HG03196 (cell line): ENCODE data around the gene COL8A2.
"Not testable (repeated sequence)": the region's sequence is repeated elsewhere in the genome, so short reads cannot be mapped to it uniquely, and the experiment has no call there.

Experiments
- ATAC-seq: cut with Tn5 transposase; IDR thresholded peaks from one replicate; pipeline ENCODE4 v1.9.1; 2021; ENCODE audit not compliant: unreplicated experiment

Gene COL8A2

DNA sequence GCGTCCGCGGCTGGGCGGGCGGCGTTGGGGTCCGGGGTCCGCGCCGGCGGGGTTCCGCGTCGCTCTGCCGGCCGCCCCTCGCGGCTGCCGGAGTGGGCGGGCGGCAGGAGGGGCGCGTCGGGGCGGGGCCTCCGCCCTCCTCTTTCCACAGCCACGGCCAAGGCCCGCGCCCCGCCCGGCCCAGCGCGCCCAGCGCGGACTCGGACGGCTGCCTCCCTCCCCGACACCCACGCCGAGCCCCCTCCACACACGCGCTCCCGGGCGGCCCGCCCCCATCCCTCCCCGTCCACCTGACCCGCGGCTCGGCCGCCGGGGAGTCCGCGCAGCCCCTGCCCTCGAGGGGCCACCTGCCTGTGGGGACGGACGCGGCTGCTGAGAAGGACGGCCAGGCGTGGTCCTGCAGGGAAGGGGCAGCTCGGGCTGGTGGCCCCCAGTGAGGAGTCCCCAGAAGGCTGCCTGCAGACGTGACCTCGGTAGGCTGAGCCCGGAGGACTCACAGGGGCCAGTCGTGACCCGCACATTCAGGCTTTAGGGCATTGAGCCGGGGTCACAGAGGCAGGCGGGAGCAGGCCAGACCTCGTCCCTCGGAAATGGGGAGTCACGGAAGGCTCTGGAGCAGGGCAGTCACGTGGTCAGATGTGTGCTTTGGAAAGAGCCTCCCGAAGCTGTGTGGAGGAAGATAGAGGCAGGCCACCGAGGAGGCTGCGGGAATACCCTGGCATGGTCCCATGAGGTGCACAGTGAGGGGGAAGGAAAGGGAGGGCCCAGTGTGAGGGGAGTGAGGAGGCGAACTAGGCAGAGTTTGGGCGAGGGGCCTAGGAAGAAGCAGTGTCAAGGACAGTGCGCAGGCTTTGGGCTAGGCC, at the start of gene COL8A2:
Gene COL8A2 (minus strand): TSS at position 94 of the 863 bp plus-strand sequence. CDS start 24,980 bp downstream, outside the sequence.
- ATAC-seq: no peak

DNA sequence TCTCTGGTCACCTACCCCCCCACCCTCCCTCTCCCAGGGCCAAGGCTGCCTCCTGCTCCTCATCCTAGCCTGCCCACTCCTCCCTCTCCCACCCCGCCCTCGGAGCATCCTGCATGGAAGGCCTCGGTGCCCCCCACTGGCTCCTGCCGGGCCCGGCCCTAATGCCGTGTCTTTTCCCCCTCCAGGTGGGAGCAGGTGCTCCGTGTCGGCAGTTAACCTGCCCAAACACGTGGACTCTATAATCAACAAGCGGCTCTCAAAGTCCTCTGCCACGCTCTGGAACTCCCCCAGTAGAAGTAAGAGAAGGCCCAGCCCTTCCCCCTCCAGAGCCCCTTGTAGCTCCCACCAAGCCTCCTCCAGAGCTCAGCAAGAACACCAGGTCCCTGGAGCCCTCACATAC, 49.7 kb upstream of the COL8A2 start:
- no peak for ATAC-seq

DNA sequence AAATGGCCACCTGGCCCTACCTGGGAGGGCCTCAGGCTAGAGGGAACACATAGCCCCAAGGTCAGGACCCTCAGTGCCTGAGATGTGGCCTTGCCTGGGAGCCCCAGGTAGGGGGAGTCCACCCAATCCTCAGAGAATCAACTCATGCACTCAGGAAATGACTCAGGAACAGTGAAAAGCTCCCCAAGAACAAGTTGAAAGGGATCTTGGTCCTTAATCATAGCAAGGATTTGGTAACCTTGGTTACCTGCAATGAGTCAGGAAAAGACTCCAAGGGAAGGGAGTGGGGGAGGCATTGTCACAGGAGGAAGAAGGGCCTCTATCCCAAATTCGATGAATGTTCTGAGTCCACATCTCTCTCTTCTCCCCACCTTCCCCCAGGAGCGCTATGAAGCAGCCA, 48.0 kb upstream of the COL8A2 start:
- ATAC-seq: no peak

DNA sequence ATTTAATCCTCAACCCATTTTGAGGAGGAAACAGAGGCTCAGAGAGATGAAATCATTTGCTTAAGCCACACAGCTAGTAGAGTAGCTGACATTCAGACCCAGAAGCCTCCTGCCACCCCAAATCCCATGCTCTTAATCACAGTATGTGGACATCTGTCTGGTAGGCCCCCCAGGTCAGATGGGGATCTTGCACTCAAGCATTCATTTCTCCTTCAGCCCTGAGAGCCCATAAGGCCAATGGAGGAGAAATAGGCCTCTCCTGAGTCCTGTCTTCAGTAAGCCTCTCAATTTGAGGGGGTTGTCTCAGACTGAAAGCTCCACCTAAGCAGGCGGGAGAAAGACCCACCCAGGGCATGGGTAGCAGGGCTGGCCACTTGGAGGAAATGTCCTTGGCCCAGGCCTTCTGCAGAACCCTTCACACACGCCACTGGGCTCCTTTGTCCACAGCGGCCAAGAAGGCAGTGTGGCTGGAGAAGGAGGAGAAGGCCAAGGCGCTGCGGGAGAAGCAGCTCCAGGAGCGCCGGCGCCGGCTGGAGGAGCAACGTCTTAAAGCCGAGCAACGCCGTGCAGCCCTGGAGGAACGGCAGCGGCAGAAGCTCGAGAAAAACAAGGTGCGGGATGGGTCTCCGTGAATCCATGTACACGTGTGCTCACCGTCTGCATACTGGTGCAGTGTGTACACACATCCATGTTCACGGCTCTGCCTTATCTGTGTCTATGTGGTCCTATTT, 47.2 kb upstream of the COL8A2 start:
- no peak for ATAC-seq

DNA sequence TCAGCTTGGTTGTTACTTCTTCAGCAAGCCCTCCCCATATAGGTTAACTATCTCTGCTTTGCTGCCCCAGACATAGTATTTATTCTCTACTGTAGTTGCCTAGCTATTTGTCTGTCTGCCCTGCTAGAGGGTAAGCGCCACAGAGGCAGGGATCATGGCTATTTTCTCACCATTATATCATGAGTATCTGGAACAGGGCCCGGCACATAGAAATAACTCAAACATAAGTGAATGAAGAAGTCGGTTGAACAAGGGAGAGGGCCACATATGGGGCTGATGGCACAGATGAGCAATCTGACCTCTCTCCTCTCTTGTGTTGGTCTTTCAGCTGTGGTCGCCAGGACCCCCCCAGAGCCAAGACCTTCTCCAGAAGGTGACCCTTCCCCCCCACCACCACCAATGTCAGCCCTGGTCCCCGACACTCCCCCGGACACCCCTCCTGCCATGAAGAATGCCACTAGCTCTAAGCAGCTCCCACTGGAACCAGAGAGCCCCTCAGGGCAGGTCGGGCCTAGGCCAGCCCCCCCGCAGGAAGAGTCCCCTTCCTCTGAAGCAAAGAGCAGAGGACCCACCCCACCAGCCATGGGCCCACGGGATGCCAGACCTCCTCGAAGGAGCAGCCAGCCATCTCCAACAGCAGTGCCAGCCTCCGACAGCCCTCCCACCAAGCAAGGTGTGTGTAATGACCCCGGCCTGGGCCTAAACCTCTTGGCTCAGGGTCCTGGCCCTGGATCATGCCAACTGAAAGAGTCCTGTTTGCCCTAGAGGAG, 45.8 kb upstream of the COL8A2 start:
- ATAC-seq: no peak

DNA sequence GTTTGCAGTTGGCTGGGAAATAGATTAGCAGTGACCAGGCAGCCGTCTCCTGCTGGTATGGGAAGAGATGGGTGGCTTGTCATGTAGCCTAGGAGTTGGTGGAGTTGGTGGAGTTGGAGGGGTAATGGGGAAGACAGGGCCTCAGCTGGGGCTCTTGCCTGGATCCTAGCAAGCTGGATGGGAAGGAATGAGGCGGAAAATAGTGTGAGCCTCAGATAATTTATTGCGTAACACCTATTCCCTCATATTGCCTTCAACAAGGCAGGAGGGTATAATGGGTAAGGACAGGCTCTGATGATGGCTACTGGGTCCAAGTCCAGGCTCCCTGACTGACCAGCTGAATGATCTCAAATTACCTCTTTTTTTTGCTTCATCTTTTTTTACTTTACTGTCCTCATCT, 43.5 kb upstream of the COL8A2 start:
- no peak for ATAC-seq

DNA sequence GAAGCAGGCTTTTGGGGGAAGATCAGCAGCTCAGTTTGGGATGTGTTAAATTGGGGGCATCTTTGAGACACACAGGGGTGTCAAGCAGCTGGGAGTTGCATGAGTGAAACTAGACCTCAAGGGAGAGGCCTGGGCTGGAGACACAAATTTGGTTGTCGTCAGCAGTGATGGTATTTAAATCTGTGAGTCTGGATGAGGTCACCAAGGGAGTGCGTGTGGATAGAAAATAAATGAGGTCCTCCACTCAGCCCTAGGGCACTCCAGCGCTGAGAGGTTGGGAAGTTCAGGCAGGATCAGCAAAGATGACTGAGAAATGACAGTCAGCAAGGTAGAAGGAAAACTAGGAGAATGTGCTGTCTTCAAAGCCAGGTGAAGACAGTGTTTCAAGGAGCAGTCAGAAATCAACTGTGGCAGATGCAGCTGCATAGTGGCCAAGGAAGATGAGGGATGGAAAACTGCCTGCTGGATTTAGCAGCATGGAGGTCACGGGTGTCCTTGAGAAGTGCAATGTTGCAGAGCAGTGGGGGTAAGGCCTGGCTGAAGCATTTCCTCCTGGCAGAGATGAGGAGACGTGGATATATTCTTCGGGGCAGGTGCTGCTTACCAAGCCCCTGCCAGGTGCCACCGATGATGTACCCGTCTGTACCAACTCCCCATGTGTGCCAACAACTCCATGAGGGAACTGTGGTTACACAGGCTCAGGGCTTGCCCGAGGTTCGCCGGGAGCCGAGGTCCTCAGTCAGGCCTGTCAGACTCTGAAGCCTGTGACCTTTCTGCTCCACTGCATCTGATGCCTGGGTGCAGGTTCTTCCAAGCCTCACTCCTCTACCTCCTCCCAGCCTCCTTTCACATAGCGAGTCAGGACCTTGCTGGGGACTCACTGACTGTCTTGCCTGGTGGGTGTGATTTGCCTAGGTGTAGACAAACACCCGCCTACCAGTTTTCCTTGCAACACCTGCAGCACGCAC, 42.2 kb upstream of the COL8A2 start:
- no peak for ATAC-seq

DNA sequence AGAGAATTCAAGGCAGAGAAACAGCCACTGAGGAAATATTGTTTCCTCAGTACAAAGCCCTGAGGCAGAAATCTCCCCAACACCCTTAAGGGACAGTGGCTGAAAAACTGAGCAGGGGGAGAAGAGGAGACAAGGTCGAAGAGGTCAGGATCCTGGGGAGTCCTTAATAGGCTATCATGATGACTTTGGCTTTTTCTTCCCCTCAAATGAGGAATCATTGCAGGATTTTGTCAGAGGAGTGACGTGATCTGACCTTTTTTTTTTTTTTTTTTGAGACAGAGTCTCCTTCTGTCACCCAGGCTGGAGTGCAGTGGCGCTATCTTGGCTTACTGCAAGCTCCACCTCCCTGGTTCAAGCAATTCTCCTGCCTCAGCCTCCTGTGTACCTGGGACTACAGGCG, 41.1 kb upstream of the COL8A2 start:
- no peak for ATAC-seq

DNA sequence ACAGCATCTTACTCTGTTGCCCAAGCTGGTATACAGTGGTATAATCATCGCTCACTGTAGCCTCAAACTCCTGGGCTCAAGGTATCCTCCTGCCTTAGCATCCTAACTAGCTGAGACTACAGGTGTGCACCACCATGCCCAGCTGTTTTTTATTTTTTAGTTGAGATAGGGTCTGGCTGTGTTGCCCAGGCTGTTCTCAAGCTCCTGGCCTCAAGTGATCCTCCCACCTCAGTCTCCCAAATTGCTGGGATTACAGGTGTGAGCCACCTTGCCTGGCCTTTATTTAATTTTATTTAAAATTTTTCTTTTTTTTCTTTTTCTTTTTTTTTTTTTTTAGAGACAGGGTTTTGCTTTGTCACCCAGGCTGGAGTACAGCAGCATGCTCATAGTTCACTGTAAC, 40.1 kb upstream of the COL8A2 start:
- ATAC-seq: no peak

DNA sequence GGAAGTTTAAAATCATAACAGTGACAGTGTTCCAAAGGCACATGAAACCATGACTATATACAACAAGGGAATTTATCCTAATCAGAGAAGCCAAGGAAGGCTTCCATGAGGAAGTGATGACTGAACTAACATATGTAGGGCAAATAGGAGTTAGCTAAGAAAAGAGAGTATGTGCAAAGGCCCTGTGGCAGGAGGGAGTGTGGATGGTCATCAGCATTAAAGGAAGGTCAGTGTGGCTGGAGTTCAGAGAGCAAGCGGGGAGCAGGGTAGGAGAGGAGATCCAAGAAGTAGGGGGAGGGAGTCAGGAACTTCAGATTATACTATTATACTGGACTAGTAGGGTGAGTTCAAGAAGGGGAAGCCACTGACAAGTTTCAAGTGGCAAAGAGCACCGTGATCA, 39.3 kb upstream of the COL8A2 start:
- no peak for ATAC-seq

DNA sequence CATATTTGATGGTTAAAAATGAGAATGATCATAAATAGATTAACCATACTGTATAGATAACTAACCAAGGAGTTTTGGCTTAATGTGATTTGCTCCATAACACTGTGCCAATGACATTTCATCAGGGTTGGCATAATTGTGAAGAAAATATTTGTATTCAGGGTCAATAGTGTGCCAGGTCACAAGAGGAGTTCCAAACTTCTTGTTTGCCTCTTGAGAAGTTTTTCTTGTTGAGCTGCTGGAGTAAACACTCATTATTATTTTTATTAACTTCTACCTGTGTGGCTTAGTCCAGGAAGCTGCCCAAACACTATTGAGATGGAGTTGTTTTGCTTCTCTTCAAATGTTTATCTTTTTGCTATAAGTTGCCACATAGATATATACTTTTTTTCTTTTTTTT, 38.4 kb upstream of the COL8A2 start:
- no peak for ATAC-seq

DNA sequence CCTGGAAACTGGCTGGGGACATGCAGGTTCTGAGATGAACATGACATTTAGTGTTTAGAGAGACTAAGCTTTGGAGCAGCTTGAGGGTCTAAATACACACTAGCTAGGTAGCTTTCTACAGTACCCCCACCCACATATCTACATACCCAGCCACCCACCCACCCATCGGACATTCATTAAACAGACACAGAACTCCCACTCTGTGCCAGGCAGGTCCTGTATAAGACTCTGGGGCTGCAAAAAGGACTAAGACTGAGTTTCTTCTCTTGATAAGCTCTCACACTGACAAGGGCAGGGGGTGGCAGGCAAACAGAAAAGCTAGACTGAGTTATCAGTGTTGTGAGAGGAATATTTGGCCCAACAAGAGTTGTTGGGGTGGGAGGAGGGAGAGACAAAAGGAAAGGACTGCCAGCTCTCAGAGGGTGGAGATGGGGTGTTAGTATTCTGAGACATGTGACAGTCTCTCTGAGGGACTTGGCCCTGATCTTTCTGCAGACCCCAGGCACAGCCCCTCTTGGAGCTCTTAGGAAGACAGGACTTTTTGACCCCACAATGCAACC, 37.7 kb upstream of the COL8A2 start:
- ATAC-seq: no peak

DNA sequence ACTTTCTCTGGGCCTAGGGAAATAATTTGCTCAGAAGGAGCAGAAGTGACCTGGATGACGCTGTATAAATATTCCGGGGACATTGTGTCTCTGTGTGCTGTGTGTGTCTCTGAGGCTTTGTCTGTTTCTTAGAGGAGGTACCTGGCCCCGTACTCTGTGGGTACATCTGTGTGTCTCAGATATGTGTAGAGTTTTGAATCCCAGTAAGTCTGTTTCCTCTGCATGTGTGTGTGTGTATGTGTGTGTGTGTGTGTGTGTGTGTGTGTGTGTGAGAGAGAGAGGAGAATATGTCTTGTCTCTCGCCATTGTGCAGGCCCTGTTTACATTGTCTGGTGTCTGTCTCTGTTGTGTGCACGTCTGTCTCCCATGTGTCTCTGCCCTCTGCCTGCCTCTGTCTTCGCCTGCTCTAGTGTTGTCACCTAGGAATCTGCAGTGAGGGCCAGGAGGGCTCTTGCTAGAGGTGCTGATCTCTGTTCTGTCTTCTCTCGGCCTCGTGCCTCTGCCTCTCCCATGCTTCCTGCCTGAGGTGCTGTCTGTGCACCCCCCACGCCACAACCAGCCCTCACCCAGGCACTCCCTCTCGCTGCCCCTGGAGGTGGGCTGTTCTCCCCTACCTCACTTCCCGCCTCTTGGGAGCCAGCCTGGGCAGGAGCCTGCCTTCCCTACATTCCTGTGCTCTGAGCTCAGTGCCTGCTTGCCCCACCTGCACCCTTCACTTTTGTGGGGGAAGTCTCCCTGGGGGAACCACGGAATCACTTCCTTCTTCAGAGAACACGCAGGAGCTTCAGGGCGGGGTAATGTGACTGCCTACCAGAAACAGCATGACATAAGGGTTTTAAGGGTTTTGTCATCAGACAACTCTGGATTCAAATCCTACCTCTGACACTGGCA, 36.9 kb upstream of the COL8A2 start:
- peak; percentile 39 for ATAC-seq

DNA sequence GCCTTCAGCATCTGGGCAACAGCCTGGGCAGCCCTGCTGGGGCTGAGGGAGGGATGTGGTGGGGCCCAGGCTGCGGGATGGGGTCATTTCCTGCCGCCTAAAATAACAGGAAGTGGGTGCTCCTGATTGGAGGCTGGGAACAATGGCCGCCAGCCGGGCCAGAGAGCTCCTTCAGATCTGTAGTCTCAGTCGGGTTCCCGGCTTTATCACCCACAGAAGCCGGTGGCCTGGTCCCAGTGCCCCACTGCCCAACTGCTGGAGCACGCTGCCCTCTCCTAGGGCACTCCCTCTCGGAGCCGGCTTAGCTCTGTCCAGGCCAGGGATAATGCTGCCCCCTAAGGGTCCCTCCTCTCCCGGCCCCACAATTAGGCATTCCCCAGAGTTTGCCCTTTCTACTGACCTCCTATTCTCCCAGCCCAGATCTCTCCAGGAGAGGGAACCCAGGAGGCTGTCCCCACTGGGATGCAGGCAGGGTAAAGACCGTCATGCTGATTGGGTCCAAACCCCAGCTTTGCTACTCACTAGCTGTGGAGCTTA, 36.0 kb upstream of the COL8A2 start:
- ATAC-seq: no peak

DNA sequence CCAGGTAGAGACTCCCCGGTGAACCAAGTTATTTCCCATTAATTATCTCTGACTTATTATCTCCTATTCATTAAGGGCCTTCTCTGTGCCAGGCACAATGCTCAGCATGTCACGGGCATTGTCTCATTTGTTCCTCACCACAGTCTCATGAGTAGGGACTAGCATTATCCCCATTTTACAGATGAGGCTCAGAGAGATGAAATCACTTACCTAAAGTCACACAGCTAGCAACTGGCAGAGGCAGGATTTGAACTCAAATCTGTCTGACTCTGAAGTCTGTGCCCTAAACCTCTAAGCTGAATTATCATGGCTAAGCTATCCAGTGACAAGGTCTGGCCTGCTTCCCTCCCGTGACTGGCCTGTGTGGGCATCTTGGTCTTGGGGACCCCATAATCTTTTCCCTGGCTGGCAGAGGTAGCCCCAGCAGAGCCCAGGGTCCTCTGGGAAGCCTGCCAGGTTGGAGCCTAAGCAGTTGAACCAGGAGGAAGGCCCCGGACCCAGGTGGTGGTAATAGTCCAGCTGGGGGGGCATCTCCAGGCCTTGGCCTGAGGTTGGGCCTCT, 35.4 kb upstream of the COL8A2 start:
- ATAC-seq: no peak

DNA sequence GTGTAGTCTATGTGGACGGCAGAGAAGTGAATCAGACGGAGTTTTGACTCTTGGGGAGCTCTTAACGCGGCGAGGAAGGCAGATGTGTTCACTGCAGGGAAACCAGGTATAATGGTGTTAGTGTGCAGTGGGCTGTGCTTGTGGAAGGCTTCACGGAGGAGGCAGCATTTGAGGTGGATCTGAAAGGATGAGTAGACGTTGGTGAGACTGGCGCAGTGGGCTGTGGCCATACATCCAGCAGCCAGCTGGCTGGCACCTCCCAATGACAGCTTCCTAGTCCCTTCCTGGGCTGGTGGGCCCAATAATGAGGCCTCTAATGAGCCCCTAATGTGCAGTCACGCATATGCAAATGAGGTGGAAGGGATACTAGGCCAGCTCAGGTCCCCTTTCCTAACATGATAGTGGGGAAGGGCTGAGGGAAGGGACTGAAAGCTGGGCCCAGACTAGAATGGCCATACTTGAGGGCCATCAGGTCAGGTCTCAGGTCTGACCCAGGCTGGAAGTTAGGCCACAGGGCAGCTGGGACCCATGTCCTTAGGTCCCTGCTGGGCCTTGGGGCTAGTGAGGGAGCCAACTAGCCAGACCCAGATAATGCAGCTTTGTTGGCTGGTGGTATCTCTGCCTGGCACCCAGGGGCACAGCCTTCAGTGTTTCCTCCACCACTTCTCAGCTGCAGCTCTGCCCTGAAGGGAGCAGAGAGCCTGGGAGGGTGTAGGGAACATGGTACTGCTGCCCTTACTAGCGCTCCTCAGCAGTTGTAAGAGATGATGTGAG, 34.8 kb upstream of the COL8A2 start:
- no peak for ATAC-seq

DNA sequence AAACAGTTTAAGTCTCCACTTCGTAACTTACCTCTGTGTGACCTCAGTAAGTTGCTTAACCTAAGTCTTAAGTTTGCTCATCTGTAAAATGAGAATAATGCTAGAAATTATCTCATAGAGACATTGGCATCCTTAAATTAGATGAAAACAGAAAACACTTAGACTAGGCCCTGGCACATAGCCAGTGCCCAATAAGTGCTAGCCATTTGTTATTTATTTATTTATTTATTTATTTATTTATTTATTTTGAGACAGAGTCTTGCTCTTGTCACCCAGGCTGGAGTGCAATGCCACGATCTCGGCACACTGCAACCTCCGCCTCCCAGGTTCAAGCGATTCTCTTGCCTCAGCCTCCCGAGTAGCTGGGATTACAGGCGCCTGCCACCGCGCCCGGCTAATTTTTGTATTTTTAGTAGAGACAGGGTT, 33.8 kb upstream of the COL8A2 start:
- not testable (repeated sequence) for ATAC-seq
